HG03565 (cell line): ENCODE data around the gene ATOX1.
"Not testable (repeated sequence)": the region's sequence is repeated elsewhere in the genome, so short reads cannot be mapped to it uniquely, and the experiment has no call there.

Source experiments
- ATAC-seq: cut with Tn5 transposase; IDR thresholded peaks from one replicate; pipeline ENCODE4 v1.9.1; 2021; ENCODE audit warnings: mild to moderate bottlenecking, moderate library complexity; ENCODE audit not compliant: unreplicated experiment

The ATOX1 gene

GRCh38 chr5:151734064-151734408 lies 24.4 kb downstream of the ATOX1 start:
- no peak for ATAC-seq

- no peak for ATAC-seq
Observed at GRCh38 chr5:151733358-151734063, 24.9 kb downstream of the ATOX1 start.

- no peak for ATAC-seq
Observed at GRCh38 chr5:151730381-151730780, 28.1 kb downstream of the ATOX1 start.

- ATAC-seq, result not testable (repeated sequence)
Observed at GRCh38 chr5:151729597-151729996, 28.8 kb downstream of the ATOX1 start.

- no peak for ATAC-seq
Observed at GRCh38 chr5:151724360-151724759, 34.1 kb downstream of the ATOX1 start.

GRCh38 chr5:151722546-151722945 lies 35.9 kb downstream of the ATOX1 start:
- no peak for ATAC-seq

GRCh38 chr5:151721812-151722391 lies 36.5 kb downstream of the ATOX1 start:
- ATAC-seq, result no peak

GRCh38 chr5:151721087-151721646 lies 37.3 kb downstream of the ATOX1 start:
- peak; percentile 72 for ATAC-seq

GRCh38 chr5:151720215-151720614 lies 38.2 kb downstream of the ATOX1 start:
- ATAC-seq, result no peak

- no peak for ATAC-seq
Observed at GRCh38 chr5:151719228-151720000, 39.0 kb downstream of the ATOX1 start.

GRCh38 chr5:151718646-151719045 lies 39.8 kb downstream of the ATOX1 start:
- ATAC-seq, result no peak

- ATAC-seq, result no peak
Observed at GRCh38 chr5:151718153-151718552, 40.3 kb downstream of the ATOX1 start.

- no peak for ATAC-seq
Observed at GRCh38 chr5:151717416-151717815, 41.0 kb downstream of the ATOX1 start.

- no peak for ATAC-seq
Observed at GRCh38 chr5:151709109-151709735, 49.2 kb downstream of the ATOX1 start.

GRCh38 chr5:151708126-151708525 lies 50.3 kb downstream of the ATOX1 start:
- ATAC-seq, result no peak

- no peak for ATAC-seq
Observed at GRCh38 chr5:151707567-151707966, 50.9 kb downstream of the ATOX1 start.

- no peak for ATAC-seq
Observed at GRCh38 chr5:151706906-151707305, 51.5 kb downstream of the ATOX1 start.

GRCh38 chr5:151703780-151704179 lies 54.7 kb downstream of the ATOX1 start:
- ATAC-seq, result no peak

- peak; percentile 85 for ATAC-seq
Observed at GRCh38 chr5:151703227-151703626, 55.2 kb downstream of the ATOX1 start.

- peak; percentile 46 for ATAC-seq
Observed at GRCh38 chr5:151700820-151701219, 57.6 kb downstream of the ATOX1 start.

GRCh38 chr5:151700296-151700695 lies 58.1 kb downstream of the ATOX1 start:
- ATAC-seq, result no peak
